ENCODE data around the gene EXOSC7. TPM values are rescaled to one million over a fixed set of nuclear protein-coding genes. Genes with fewer than 3 reads are reported as not detected.

EXOSC7 gene
- total and polyA plus RNA-seq, 10 of the 15 experiments (the other 5 are each of a cell fraction or from before 2014, with no cell fraction given): 58.0 to 193 (median 82.9) TPM

DNA sequence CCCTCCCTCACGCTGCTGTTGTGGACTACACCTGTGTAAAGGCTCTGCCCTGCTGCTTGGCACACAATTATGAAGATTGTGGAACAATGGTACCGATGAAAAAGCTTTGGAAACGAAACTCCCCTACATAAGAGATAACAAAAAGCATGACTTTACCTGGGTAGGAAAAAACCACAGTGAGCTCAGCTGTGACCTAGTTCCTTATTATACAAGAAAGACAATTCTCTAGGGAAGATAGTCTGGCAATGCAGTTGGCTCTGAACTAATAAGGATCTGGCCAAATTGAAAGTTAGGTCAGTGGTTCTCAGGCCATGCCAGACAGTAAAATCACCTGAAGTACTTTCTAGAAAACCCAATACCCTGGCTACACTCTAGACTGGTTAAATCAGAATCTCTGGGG, 66.1 kb downstream of the EXOSC7 start:
- H3K4me1 ChIP-seq (ENCODE audit: control insufficient read depth, insufficient read depth, low read length): peaks cover 12% of the 10 kb centered on the region
- no peak for DNase-seq (ENCODE audit: low read depth, low spot score)
- H4K20me1 ChIP-seq (ENCODE audit: control insufficient read depth, insufficient read depth): no peaks in the 10 kb centered on the region
- intact Hi-C loops (cut with micrococcal nuclease; ENCODE audit: unreplicated experiment): loop anchor here (5.0 kb wide), 1 partner anchor 295 kb away; no protein-coding TSS in a partner anchor
- SMC1A ChIA-PET (ENCODE audit: uncharacterized antibody, unreplicated experiment): interaction anchor here (0.5 to 7.9 kb wide), 55 partner anchors 9 to 1035 kb away, joined by 3 to 241 read pairs (median 5); no protein-coding TSS in a partner anchor
- in situ Hi-C loops (cut with MboI): no loop called here
- no peak overlapping the region for H3K4me3 ChIP-seq
- RAD21 ChIA-PET (ENCODE audit: unreplicated experiment): interaction anchor here (0.7 to 6.1 kb wide), 42 partner anchors 10 to 1034 kb away, joined by 3 to 166 read pairs (median 4); partner anchors contain the start of genes CDCP1 and TMEM158
- H3K79me2 ChIP-seq (ENCODE audit: control insufficient read depth, insufficient read depth, low read length): no peaks in the 10 kb centered on the region
- TF ChIP-seq, protein P1, sequence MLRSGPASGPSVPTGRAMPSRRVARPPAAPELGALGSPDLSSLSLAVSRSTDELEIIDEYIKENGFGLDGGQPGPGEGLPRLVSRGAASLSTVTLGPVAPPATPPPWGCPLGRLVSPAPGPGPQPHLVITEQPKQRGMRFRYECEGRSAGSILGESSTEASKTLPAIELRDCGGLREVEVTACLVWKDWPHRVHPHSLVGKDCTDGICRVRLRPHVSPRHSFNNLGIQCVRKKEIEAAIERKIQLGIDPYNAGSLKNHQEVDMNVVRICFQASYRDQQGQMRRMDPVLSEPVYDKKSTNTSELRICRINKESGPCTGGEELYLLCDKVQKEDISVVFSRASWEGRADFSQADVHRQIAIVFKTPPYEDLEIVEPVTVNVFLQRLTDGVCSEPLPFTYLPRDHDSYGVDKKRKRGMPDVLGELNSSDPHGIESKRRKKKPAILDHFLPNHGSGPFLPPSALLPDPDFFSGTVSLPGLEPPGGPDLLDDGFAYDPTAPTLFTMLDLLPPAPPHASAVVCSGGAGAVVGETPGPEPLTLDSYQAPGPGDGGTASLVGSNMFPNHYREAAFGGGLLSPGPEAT (IDR thresholded peaks at IDR 0.05; ENCODE audit: low read depth): peak; percentile 38; the same call in 1 of the 2 replicates
- peak; percentile 87 for TF ChIP-seq MEF2B (IDR thresholded peaks at IDR 0.05; ENCODE audit: partially characterized antibody, poor library complexity, severe bottlenecking)
- TF ChIP-seq, protein P2, sequence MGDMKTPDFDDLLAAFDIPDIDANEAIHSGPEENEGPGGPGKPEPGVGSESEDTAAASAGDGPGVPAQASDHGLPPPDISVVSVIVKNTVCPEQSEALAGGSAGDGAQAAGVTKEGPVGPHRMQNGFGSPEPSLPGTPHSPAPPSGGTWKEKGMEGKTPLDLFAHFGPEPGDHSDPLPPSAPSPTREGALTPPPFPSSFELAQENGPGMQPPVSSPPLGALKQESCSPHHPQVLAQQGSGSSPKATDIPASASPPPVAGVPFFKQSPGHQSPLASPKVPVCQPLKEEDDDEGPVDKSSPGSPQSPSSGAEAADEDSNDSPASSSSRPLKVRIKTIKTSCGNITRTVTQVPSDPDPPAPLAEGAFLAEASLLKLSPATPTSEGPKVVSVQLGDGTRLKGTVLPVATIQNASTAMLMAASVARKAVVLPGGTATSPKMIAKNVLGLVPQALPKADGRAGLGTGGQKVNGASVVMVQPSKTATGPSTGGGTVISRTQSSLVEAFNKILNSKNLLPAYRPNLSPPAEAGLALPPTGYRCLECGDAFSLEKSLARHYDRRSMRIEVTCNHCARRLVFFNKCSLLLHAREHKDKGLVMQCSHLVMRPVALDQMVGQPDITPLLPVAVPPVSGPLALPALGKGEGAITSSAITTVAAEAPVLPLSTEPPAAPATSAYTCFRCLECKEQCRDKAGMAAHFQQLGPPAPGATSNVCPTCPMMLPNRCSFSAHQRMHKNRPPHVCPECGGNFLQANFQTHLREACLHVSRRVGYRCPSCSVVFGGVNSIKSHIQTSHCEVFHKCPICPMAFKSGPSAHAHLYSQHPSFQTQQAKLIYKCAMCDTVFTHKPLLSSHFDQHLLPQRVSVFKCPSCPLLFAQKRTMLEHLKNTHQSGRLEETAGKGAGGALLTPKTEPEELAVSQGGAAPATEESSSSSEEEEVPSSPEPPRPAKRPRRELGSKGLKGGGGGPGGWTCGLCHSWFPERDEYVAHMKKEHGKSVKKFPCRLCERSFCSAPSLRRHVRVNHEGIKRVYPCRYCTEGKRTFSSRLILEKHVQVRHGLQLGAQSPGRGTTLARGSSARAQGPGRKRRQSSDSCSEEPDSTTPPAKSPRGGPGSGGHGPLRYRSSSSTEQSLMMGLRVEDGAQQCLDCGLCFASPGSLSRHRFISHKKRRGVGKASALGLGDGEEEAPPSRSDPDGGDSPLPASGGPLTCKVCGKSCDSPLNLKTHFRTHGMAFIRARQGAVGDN (IDR thresholded peaks at IDR 0.05): no peak
- TF ChIP-seq, protein P3, sequence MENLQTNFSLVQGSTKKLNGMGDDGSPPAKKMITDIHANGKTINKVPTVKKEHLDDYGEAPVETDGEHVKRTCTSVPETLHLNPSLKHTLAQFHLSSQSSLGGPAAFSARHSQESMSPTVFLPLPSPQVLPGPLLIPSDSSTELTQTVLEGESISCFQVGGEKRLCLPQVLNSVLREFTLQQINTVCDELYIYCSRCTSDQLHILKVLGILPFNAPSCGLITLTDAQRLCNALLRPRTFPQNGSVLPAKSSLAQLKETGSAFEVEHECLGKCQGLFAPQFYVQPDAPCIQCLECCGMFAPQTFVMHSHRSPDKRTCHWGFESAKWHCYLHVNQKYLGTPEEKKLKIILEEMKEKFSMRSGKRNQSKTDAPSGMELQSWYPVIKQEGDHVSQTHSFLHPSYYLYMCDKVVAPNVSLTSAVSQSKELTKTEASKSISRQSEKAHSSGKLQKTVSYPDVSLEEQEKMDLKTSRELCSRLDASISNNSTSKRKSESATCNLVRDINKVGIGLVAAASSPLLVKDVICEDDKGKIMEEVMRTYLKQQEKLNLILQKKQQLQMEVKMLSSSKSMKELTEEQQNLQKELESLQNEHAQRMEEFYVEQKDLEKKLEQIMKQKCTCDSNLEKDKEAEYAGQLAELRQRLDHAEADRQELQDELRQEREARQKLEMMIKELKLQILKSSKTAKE (IDR thresholded peaks at IDR 0.05; ENCODE audit: low read depth, poor library complexity, severe bottlenecking): peak; percentile 66
- TF ChIP-seq IKZF2 (IDR thresholded peaks at IDR 0.05): peak; percentile 55 to 75
- 0 out of 2 replicates have a peak, but pooled peaks have one; percentile 10 for TF ChIP-seq TCF12 (IDR thresholded peaks at IDR 0.05; ENCODE audit: low read depth, low read length)
- 0 out of 2 replicates have a peak, but pooled peaks have one; percentile 32 for TF ChIP-seq DPF2 (IDR thresholded peaks at IDR 0.05)
- TF ChIP-seq SMAD1 (IDR thresholded peaks at IDR 0.05; ENCODE audit: low read depth, partially characterized antibody): no peak
- TF ChIP-seq GATAD2B (conservative IDR thresholded peaks at IDR 0.05; ENCODE audit: low read depth): 0 out of 2 replicates have a peak, but pooled peaks have one; percentile 47
- TF ChIP-seq NR2F1 (conservative IDR thresholded peaks at IDR 0.05): peak; percentile 38; the same call in 1 of the 2 replicates
- peak; percentile 68; the same call in 1 of the 2 replicates for TF ChIP-seq MTA2 (IDR thresholded peaks at IDR 0.05; ENCODE audit: low read depth)
- TF ChIP-seq IKZF1 (conservative IDR thresholded peaks at IDR 0.05): peak; percentile 63; the same call in 1 of the 2 replicates
- no peak for TF ChIP-seq MTA3 (IDR thresholded peaks at IDR 0.05; ENCODE audit: borderline replicate concordance, low read length)
- TF ChIP-seq ATF7 (IDR thresholded peaks at IDR 0.05; ENCODE audit: low read depth): peak; percentile 47; the same call in 1 of the 2 replicates
- ATAC-seq: peak; percentile 34
- FAIRE-seq: no peak
- H3K27me3 ChIP-seq (replicated peaks in 1 of 2; ENCODE audit: control insufficient read depth in 2 of 2, insufficient read depth in 2 of 2, low read length in 1 of 2): no peaks in the 10 kb centered on the region
- H2AFZ ChIP-seq (ENCODE audit: control insufficient read depth, low read depth, low read length): no peak overlapping the region
- peak overlapping the region; percentile 54; the same call in 1 of the 2 replicates for H3K4me2 ChIP-seq (ENCODE audit: control insufficient read depth, insufficient read depth)
- no peaks in the 10 kb centered on the region for H3K36me3 ChIP-seq (ENCODE audit: control insufficient read depth in 2 of 2, insufficient read depth in 2 of 2, low read length in 1 of 2)
- POLR2A ChIA-PET: interaction anchor here (0.6 to 1.6 kb wide), 7 partner anchors 11 to 647 kb away, joined by 3 to 6 read pairs (median 3); partner anchors contain the start of gene SACM1L
- CTCF ChIA-PET: interaction anchor here (0.6 to 16.5 kb wide), 43 partner anchors 10 to 1025 kb away, joined by 3 to 416 read pairs (median 7); partner anchors contain the start of gene TMEM158
- no peak overlapping the region for H3K27ac ChIP-seq (ENCODE audit: control insufficient read depth, insufficient read depth)
- no TSS peak for BruUV-seq (replicated peaks)
- no peak overlapping the region for H3K9ac ChIP-seq (ENCODE audit: control insufficient read depth, insufficient read depth, low read length)
- no peaks in the 10 kb centered on the region for H3K9me3 ChIP-seq (replicated peaks; ENCODE audit: control insufficient read depth, insufficient read depth, low read length)
- 10% methylated on average over 3 of the region's 3 CpGs for WGBS (ENCODE audit: insufficient coverage, insufficient replicate concordance, low lambda C conversion rate, missing lambda C conversion rate)

Data from GM12878 (cell line).